Measurements from ENCODE around the gene MKRN3.
"Not testable (repeated sequence)": the region's sequence is repeated elsewhere in the genome, so short reads cannot be mapped to it uniquely, and the experiment has no call there.

Gene MKRN3

GRCh38 chr15:23589012-23589411, 23.5 kb downstream of the MKRN3 start:
- DNase-seq (ENCODE audit: low read depth, low spot score) = no peak

GRCh38 chr15:23594252-23594770, 28.8 kb downstream of the MKRN3 start:
- no peak for DNase-seq (ENCODE audit: low read depth, low spot score)

- no peak for DNase-seq (ENCODE audit: low read depth, low spot score)
These were observed 29.9 kb downstream of the MKRN3 start for GRCh38 chr15:23595368-23595767.

GRCh38 chr15:23596736-23597135, 31.3 kb downstream of the MKRN3 start:
- no peak for DNase-seq (ENCODE audit: low read depth, low spot score)

- DNase-seq (ENCODE audit: low read depth, low spot score) = not testable (repeated sequence)
These were observed 31.8 kb downstream of the MKRN3 start for GRCh38 chr15:23597278-23597677.

GRCh38 chr15:23599053-23599452, 33.6 kb downstream of the MKRN3 start:
- DNase-seq (ENCODE audit: low read depth, low spot score) = no peak

- DNase-seq (ENCODE audit: low read depth, low spot score) = no peak
These were observed 36.6 kb downstream of the MKRN3 start for GRCh38 chr15:23602124-23602523.

- DNase-seq (ENCODE audit: low read depth, low spot score) = no peak
These were observed 40.8 kb downstream of the MKRN3 start for GRCh38 chr15:23606226-23606625.

- no peak for DNase-seq (ENCODE audit: low read depth, low spot score)
These were observed 51.1 kb downstream of the MKRN3 start for GRCh38 chr15:23616536-23616935.
